Spleen (tissue), 7 donors: ENCODE measurements around the gene SPDYE17.
"Not testable (repeated sequence)": the region's sequence is repeated elsewhere in the genome, so short reads cannot be mapped to it uniquely, and the experiment has no call there.

ENCODE experiments used
- POLR2A ChIP-seq, 3 donors: fragments of 450-650 bp; IDR thresholded peaks; one replicate each; pipeline ENCODE4 v1.5.1; 2017; ENCODE audit warnings: antibody characterized with exemption in 3 of 3, mild to moderate bottlenecking in 1 of 3
- TF ChIP-seq, protein P1 (sequence below), 11 experiments: fragments of 200-600 bp in 7 of 11; fragments of 450-650 bp in 4 of 11; sonication (generic) in 4 of 11; IDR thresholded peaks in 8 of 11; conservative IDR thresholded peaks in 3 of 11; 1 replicate in 7 of 11; 2 replicates in 4 of 11; pipeline versions ENCODE4 v1.4.0 to v1.8.0; 2016 to 2021; ENCODE audit warnings: antibody characterized with exemption in 11 of 11, inconsistent platforms in 4 of 11, mild to moderate bottlenecking in 1 of 11
- donor health status: DM: no; HTN: no; CAD: no; lungs with moderate emphysema.
- donor health status: DM: no; HTN: no; CAD: no.
- donor health status: DM: no; HTN: no; CAD: no.

DNA sequence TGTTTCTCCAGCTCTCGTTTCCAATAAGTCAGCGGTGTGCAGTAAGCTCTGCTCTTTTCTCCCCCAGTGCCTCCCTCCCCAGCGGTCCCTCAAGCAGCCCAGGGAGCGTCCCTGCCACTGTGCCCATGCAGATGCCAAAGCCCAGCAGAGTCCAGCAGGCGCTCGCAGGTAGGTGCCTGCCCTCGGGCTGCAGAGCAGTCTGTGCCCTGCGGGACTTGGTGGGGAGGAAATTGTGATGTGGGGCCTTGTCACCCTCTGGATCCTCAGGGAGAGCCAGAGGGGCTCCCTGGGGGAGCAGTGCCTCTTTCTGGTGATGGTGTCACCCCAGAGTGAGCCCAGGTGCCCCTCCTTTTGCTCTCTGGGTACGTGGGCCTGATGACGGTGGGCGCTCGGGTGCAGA is 42.0 kb downstream of the SPDYE17 start:
- TF ChIP-seq, protein P1, sequence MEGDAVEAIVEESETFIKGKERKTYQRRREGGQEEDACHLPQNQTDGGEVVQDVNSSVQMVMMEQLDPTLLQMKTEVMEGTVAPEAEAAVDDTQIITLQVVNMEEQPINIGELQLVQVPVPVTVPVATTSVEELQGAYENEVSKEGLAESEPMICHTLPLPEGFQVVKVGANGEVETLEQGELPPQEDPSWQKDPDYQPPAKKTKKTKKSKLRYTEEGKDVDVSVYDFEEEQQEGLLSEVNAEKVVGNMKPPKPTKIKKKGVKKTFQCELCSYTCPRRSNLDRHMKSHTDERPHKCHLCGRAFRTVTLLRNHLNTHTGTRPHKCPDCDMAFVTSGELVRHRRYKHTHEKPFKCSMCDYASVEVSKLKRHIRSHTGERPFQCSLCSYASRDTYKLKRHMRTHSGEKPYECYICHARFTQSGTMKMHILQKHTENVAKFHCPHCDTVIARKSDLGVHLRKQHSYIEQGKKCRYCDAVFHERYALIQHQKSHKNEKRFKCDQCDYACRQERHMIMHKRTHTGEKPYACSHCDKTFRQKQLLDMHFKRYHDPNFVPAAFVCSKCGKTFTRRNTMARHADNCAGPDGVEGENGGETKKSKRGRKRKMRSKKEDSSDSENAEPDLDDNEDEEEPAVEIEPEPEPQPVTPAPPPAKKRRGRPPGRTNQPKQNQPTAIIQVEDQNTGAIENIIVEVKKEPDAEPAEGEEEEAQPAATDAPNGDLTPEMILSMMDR (IDR thresholded peaks at IDR 0.05 in 8 of 11, conservative IDR thresholded peaks at IDR 0.05 in 3 of 11), result not testable (repeated sequence)
- TF ChIP-seq POLR2A (IDR thresholded peaks at IDR 0.05), result not testable (repeated sequence)
